GM20000 (cell line): ENCODE data around the gene AP2A1.

Source experiments
- DNase-seq: peaks from one replicate; pipeline ENCODE4 v3.0.0; 2012; ENCODE audit warnings: low spot score
- CTCF ChIP-seq: IDR thresholded peaks from 2 replicates; pipeline ENCODE4 v1.5.1; 2012; ENCODE audit warnings: mild to moderate bottlenecking, control low read depth; ENCODE audit errors: extremely low read depth, missing control alignments

The AP2A1 gene

GRCh38 chr19:49787746-49788145 lies 20.9 kb downstream of the AP2A1 start:
- no peak for TF ChIP-seq CTCF
- no peak for DNase-seq

- no peak for DNase-seq
- no peak for TF ChIP-seq CTCF
Observed at GRCh38 chr19:49788857-49789256, 22.1 kb downstream of the AP2A1 start.

- no peak for TF ChIP-seq CTCF
- DNase-seq, result no peak
Observed at GRCh38 chr19:49790866-49791265, 24.1 kb downstream of the AP2A1 start.

GRCh38 chr19:49791776-49792445 lies 25.1 kb downstream of the AP2A1 start:
- DNase-seq, result no peak
- TF ChIP-seq CTCF, result no peak

GRCh38 chr19:49792829-49793560 lies 26.2 kb downstream of the AP2A1 start:
- no peak for TF ChIP-seq CTCF
- no peak for DNase-seq

GRCh38 chr19:49793561-49793840 lies 26.7 kb downstream of the AP2A1 start:
- TF ChIP-seq CTCF, result no peak
- no peak for DNase-seq

- no peak for TF ChIP-seq CTCF
- DNase-seq, result no peak
Observed at GRCh38 chr19:49795615-49796014, 28.8 kb downstream of the AP2A1 start.
